ENCODE results near the gene PRRG3.

GRCh38 chrX:151695583-151696340 is 504 bp downstream of the PRRG3 start:
- TF ChIP-seq POLR2A (IDR thresholded peaks at IDR 0.05) = no peak
- no peak for TF ChIP-seq EP300 (IDR thresholded peaks at IDR 0.05)

All from upper lobe of left lung (tissue), 4 donors.